ENCODE results near the gene CD46. TPM values are rescaled to one million over a fixed set of nuclear protein-coding genes. Genes with fewer than 3 reads are reported as not detected.

CD46 gene
- polyA plus RNA-seq, 3 donors from 2014 or later = 78.9 to 92.3 (median 86.7) TPM

DNA sequence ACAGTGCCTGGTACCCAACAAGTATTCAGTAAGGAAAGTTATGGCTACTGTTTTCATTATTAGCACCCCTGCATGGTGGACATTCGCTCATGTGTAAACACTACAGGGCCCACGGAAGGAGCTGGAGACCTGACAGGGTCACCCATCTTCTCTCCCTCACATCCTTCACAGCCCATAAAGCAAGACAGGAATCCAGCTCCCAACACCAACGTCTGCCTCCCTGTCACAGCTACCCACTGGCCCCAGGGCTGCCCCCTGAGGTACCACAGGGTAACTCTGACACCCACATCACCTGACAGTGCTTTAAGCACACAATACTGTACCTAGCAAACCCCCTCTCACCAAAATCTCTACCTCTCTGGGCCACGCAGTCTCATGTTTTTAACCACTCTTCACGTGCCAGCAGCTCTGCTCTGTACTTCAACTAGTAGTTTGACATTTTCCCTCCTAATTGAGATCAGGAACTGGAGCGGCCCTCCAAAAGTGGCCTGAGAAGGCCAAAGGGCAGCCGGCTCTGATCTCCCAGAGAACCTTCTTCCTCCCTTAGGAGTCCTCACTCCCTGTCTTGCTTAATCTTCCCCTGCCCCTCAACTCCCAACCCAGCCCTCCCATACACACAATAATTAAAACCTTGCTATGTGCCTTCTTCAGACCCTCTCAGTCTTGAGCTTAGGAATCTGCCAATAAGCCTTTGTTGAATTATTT lies 82.3 kb downstream of the CD46 start:
- H3K27ac Mint-ChIP-seq = peak overlapping the region; percentile 63 to 89 (median 77)
- peaks cover 0 to 2% (median 2%) of the 10 kb centered on the region in 3 donors for H3K27me3 Mint-ChIP-seq (ENCODE audit: low read depth in 3 of 3)
- no peak for DNase-seq
- peaks cover 86 to 96% of the 10 kb centered on the region in 2 donors for H3K4me1 Mint-ChIP-seq
- H3K36me3 Mint-ChIP-seq = peaks cover 0 to 3% (median 0%) of the 10 kb centered on the region in 3 donors
- H3K9me3 Mint-ChIP-seq = no peaks in the 10 kb centered on the region
- H3K4me3 Mint-ChIP-seq = no peak overlapping the region

DNA sequence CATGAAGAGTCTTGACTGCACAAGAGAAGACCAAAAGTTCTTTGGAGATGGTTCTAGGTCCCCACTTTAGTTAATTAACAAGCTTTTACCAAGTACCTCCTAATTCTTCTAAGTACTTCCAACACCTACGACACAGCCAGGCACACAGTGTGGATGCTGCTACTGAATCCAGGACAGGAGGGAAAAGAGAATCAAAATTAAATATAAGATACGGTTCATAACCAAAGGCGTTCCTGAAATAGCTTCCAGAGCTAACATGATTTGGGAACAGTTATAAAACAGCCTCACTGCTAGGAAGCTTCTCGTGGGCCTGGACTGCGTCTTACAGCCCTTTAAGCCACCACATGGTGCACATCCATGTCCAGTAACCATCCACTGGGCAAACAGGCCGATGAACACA lies 84.1 kb downstream of the CD46 start:
- no peaks in the 10 kb centered on the region for H3K9me3 Mint-ChIP-seq
- H3K27ac Mint-ChIP-seq = peak overlapping the region in 2 of 6 donors; percentile 47 to 68
- no peak for DNase-seq
- H3K4me3 Mint-ChIP-seq = no peak overlapping the region
- H3K27me3 Mint-ChIP-seq (ENCODE audit: low read depth in 3 of 3) = peaks cover 0 to 2% (median 2%) of the 10 kb centered on the region in 3 donors
- peaks cover 86 to 96% of the 10 kb centered on the region in 2 donors for H3K4me1 Mint-ChIP-seq
- H3K36me3 Mint-ChIP-seq = peaks cover 0 to 3% (median 0%) of the 10 kb centered on the region in 3 donors

DNA sequence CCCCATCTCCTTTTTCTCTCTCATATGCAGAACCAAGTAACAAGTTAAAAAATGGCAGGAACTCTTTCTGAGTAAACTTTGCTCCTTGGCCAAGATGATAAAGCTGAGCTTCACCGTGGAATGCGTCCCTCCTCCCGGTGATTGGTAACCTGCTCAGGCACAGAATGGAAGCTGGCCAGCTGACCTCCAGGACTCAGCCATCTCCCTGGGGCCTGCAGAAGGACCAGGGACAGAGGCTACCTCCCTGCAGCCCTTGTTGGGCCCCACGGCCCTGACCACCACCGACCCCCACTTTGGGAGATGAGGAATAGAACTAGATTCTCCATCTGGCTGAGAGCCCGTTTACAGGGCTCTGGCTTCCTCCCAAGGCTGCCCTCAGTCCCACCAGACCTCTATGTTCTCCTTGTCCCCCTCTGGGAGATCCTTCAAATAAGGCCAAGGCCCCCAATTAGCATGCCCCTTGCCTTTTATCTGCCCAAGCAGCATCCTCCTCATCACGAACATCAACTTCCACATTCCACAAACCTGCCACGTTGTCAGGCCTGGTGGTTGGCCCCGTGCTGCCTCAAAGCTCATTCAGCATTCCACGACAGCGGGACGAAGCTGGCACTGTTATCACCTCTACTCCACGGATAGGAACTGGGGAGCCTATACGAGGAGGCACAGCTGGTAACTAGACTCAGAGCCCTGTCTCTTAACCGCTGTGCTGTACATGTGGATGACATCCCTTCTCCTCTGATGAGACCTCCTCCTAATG lies 84.9 kb downstream of the CD46 start:
- Mint-ChIP-seq H3K27me3 (ENCODE audit: low read depth in 3 of 3) (peaks cover 0 to 2% (median under 1%) of the 10 kb centered on the region in 3 donors), H3K27ac (peak overlapping the region in 4 of 6 donors; percentile 36 to 70 (median 68)), H3K36me3 (peaks cover 0 to 3% (median 0%) of the 10 kb centered on the region in 3 donors), H3K4me1 (peaks cover 78 to 97% of the 10 kb centered on the region in 2 donors), H3K9me3 (no peaks in the 10 kb centered on the region), H3K4me3 (no peak overlapping the region)
- no peak for DNase-seq

DNA sequence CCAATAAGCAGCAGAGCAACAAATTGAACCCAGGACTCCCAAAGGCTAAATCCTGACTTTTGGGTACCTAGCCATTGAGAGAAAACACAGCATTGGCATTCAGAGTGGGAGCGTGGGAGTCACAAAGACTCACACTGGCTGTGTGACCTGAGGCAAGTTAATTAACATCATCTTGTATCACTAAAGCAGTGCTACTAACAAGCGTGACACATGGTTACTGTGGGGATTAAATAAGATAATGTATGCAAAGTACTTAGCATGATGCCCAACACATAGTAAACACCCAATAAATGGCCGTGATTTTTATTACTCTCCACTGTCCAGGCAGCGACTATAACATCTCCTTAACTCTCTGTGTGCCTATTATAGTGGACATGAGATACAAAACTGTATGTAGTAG lies 85.8 kb downstream of the CD46 start:
- H3K36me3 Mint-ChIP-seq = peaks cover 0 to 3% (median 0%) of the 10 kb centered on the region in 3 donors
- peak overlapping the region in 2 of 6 donors; percentile 30 to 40 for H3K27ac Mint-ChIP-seq
- no peak overlapping the region for H3K4me3 Mint-ChIP-seq
- no peaks in the 10 kb centered on the region for H3K9me3 Mint-ChIP-seq
- DNase-seq = no peak
- H3K4me1 Mint-ChIP-seq = peaks cover 74 to 97% of the 10 kb centered on the region in 2 donors
- peaks cover 0 to 2% (median 0%) of the 10 kb centered on the region in 3 donors for H3K27me3 Mint-ChIP-seq (ENCODE audit: low read depth in 3 of 3)

DNA sequence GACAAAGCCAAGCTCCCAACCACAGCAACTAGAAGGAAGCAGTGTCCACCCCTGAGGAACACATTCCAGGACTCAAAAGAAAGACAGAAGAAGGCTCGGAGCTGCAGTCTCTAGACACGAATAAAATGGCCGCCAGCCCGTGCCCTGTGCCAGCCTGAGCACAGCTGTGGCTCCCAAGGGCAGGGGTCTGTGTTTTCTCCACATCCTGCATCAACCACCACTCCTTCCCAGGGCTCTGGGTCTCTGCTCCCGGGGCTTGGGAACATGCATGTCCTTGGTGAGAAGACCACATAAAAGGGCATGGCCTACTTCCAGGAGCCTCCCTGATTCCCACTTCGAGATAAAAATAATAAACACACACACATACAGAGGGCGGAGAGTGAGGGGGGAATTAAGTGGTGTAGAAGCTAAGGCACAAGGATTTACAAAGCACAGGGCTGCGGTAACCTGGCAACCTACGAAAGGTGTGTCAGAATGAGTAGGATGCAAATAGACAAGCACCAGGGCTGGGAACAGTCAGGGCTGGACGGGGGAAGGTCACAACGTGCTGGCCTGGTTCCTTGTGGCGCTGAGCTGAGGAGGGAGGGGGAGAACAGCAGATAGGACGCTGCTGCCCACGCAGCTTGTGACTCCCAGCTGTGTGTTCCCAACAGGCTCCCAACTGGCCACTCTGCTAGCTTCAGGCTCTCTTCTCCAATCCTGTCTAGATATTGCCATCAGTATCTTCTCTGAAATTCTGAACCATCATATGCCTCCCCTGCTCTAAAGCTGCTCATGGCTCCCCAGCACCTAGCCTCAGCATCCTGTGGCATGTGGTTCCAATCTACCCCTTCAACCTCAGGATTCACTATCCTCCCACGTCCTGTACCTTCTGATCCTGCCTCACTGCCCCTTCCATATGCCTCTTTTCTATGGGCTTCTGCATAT lies 86.6 kb downstream of the CD46 start:
- H3K27ac Mint-ChIP-seq = peak overlapping the region in 5 of 6 donors; percentile 8 to 50 (median 39)
- peaks cover 0 to 3% (median 1%) of the 10 kb centered on the region in 3 donors for H3K36me3 Mint-ChIP-seq
- H3K4me1 Mint-ChIP-seq = peaks cover 74 to 97% of the 10 kb centered on the region in 2 donors
- DNase-seq = no peak
- peak overlapping the region in 1 of 5 donors; percentile 27 for H3K4me3 Mint-ChIP-seq
- H3K9me3 Mint-ChIP-seq = no peaks in the 10 kb centered on the region
- H3K27me3 Mint-ChIP-seq (ENCODE audit: low read depth in 3 of 3) = peaks cover 0 to 2% (median 0%) of the 10 kb centered on the region in 3 donors

DNA sequence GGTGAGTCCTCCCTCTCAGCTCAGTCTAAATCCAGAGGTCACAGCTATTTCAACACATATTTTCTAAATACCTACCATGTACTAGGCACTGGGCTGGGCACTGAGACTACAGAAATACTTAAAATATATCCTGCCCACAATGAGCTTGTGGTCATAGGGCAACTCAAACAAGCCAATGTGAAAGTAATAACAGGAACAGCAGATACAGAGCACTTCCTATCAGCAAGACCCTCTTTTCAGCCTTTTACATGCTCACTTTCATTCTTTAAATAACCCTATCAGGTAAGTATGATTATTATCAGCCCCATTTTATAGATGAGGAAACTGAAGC lies 87.2 kb downstream of the CD46 start:
- peaks cover 72 to 97% of the 10 kb centered on the region in 2 donors for H3K4me1 Mint-ChIP-seq
- H3K9me3 Mint-ChIP-seq = no peaks in the 10 kb centered on the region
- H3K27ac Mint-ChIP-seq = peak overlapping the region in 5 of 6 donors; percentile 8 to 47 (median 39)

DNA sequence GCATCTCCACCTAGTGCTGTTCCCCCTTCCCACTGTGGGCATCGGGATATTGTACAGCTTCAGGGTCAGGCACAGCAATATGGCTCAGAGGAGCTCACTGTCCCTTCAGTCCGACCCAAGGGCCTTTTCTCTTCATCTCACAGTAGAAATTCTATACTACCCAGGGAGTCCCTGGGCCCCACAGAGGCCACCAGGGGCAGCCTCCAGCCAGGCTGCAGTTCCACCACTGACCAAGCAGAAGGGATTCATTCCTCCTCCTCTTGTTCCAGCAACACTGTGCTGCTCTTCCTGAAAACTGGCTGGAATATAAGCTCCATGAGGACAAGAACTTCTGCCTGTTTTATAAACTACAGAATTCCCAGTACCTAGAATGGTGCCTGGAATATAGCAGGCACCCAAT lies 88.5 kb downstream of the CD46 start:
- Mint-ChIP-seq H3K4me1 (peaks cover 69 to 97% of the 10 kb centered on the region in 2 donors), H3K27me3 (ENCODE audit: low read depth in 3 of 3) (no peaks in the 10 kb centered on the region), H3K4me3 (no peak overlapping the region), H3K27ac (no peak overlapping the region), H3K9me3 (no peaks in the 10 kb centered on the region), H3K36me3 (peaks cover 2 to 6% (median 4%) of the 10 kb centered on the region in 3 donors)
- no peak for DNase-seq

More for the DNA sequence above, 87.2 kb downstream of the CD46 start:
- Mint-ChIP-seq H3K36me3 (peaks cover 0 to 4% (median 3%) of the 10 kb centered on the region in 3 donors), H3K27me3 (ENCODE audit: low read depth in 3 of 3) (peaks cover 0 to 2% (median 0%) of the 10 kb centered on the region in 3 donors), H3K4me3 (no peak overlapping the region)
- DNase-seq = no peak

DNA sequence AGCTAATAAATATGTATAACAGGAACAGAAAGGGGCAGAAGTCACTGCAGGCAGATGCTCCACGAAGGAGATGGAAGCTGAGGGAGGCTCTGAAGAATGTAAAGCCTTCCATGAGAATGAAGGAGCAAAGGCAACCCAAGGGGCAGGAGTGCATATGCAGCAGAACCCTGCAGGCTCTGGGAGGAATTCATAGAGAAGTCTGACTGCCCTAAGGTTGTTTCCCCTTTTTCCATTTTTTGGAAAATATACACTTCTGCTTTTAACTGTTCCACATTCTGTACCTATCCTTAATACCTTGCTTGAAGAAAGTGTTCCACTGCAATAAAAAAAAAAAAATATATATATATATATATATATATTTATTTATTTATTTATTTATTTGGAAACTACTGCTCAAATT lies 89.4 kb downstream of the CD46 start:
- peaks cover 4 to 6% (median 4%) of the 10 kb centered on the region in 3 donors for H3K36me3 Mint-ChIP-seq
- H3K27me3 Mint-ChIP-seq (ENCODE audit: low read depth in 3 of 3) = no peaks in the 10 kb centered on the region
- H3K9me3 Mint-ChIP-seq = no peaks in the 10 kb centered on the region
- peaks cover 69 to 100% of the 10 kb centered on the region in 2 donors for H3K4me1 Mint-ChIP-seq
- no peak overlapping the region for H3K4me3 Mint-ChIP-seq
- DNase-seq = no peak
- peak overlapping the region in 2 of 6 donors; percentile 30 to 68 for H3K27ac Mint-ChIP-seq

DNA sequence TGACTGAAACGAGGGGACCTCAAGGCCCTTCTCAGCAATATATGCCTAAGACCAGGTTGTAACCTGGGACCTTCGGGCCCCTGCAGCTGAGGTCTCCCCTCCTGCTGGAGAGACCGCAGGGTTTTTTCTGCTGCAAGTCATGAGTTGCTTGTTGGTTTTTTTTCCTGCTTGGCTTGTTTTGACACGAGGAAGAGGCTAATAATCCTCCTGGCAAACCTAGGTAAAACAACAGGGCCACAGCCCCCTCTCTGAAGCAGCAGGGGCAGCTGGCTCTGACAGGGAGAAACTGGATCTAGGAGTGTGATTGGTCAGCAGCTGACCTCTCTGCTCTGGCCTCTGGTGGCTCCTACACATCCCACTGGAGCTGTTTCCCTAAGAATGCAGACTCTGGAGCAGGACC lies 90.0 kb downstream of the CD46 start:
- Mint-ChIP-seq H3K36me3 (peaks cover 4 to 6% (median 4%) of the 10 kb centered on the region in 3 donors), H3K27me3 (ENCODE audit: low read depth in 3 of 3) (no peaks in the 10 kb centered on the region), H3K9me3 (no peaks in the 10 kb centered on the region), H3K4me3 (no peak overlapping the region), H3K4me1 (peaks cover 65 to 100% of the 10 kb centered on the region in 2 donors), H3K27ac (no peak overlapping the region)
- DNase-seq = no peak

DNA sequence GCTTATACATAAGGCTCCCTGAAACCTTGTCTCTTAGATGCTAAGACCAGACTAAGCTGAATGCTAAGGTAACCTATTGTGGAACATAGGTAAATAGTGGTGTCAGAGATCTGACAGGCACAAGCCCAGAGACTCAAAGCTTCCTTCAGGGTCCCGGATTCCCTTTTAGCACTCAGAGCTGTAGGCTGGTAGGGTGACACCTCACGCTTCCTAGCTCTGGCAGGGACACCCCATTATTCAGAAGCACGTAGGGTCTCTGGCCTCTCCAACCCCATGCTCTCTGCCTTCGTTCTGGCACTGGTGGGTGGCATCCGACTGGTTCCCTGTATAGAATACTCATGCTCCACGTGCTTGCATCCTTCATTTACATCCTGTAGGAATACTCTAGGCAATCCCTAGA lies 90.7 kb downstream of the CD46 start:
- peaks cover 4 to 6% (median 4%) of the 10 kb centered on the region in 3 donors for H3K36me3 Mint-ChIP-seq
- H3K27me3 Mint-ChIP-seq (ENCODE audit: low read depth in 3 of 3) = no peaks in the 10 kb centered on the region
- no peak for DNase-seq
- peak overlapping the region in 2 of 6 donors; percentile 25 to 37 for H3K27ac Mint-ChIP-seq
- no peaks in the 10 kb centered on the region for H3K9me3 Mint-ChIP-seq
- peaks cover 59 to 99% of the 10 kb centered on the region in 2 donors for H3K4me1 Mint-ChIP-seq
- no peak overlapping the region for H3K4me3 Mint-ChIP-seq

DNA sequence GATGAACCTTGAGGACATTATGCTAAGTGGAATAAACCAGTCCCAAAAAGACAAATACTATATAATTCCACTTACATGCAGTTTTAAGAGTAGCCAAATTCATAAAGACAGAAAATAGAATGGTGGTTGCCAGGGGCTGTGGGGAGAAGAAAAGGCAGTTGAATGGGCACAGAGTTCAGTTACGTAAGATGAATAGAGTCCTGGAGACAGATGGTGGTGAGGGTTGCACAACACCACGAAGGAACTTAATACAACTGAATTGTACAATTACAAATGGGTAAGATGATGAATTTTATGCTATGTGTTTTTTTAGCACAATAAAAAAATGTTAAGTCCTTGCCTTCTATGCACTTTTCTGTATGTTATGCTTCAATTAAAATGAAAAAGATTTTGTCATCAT lies 92.5 kb downstream of the CD46 start:
- Mint-ChIP-seq H3K36me3 (peaks cover 3 to 7% (median 4%) of the 10 kb centered on the region in 3 donors), H3K27me3 (ENCODE audit: low read depth in 3 of 3) (no peaks in the 10 kb centered on the region), H3K4me3 (no peak overlapping the region), H3K4me1 (peaks cover 60 to 99% of the 10 kb centered on the region in 2 donors), H3K27ac (peak overlapping the region in 1 of 6 donors; percentile 14), H3K9me3 (no peaks in the 10 kb centered on the region)
- DNase-seq = no peak

Data from immature natural killer cell (primary cell).